Measurements from ENCODE around the gene GID8. TPM values are rescaled to one million over a fixed set of nuclear protein-coding genes. Genes with fewer than 3 reads are reported as not detected.

The GID8 gene
- total and polyA plus RNA-seq, 2 donors (not counting 1 experiment from before 2014, with no cell fraction given): 12.4 to 47.4 TPM

- no peaks in the 10 kb centered on the region for H3K27me3 ChIP-seq (replicated peaks in 1 of 4; ENCODE audit: control extremely low read depth in 1 of 4, control insufficient read depth in 3 of 4, insufficient read depth in 4 of 4, low read length in 3 of 4)
- DNase-seq (no peak), ATAC-seq (ENCODE audit: low read depth) (no peak)
- peaks cover 1 to 58% of the 10 kb centered on the region in 2 experiments for H3K36me3 ChIP-seq (replicated peaks in 1 of 2; ENCODE audit: control extremely low read depth in 1 of 2, control insufficient read depth in 1 of 2, extremely low read depth in 1 of 2, insufficient read depth in 2 of 2, low read length in 1 of 2)
- no peak overlapping the region for H2AFZ ChIP-seq (ENCODE audit: insufficient read depth, low read depth, low read length, poor library complexity, severe bottlenecking)
- H4K20me1 ChIP-seq (ENCODE audit: control insufficient read depth, insufficient read depth, low read length, poor library complexity, severe bottlenecking): peaks cover 9% of the 10 kb centered on the region
- Mint-ChIP-seq H3K27ac (no peak overlapping the region), H3K4me1 (peaks cover 22% of the 10 kb centered on the region), H3K9me3 (ENCODE audit: insufficient read depth) (no peaks in the 10 kb centered on the region), H3K4me3 (no peak overlapping the region), H3K27me3 (no peaks in the 10 kb centered on the region)
- ChIA-PET POLR2A (interaction anchor here (1.2 kb wide), 2 partner anchors 12 to 28 kb away, joined by 3 read pairs; no protein-coding TSS in a partner anchor), CTCF (interaction anchor here (1.6 kb wide), 1 partner anchor 21 kb away, joined by 3 read pairs; no protein-coding TSS in a partner anchor)
- H3K9ac ChIP-seq (ENCODE audit: low read length): no peak overlapping the region
- no peak overlapping the region for H3K4me2 ChIP-seq (replicated peaks; ENCODE audit: low read depth, low read length, poor library complexity, severe bottlenecking)
- H3K79me2 ChIP-seq (ENCODE audit: control insufficient read depth, insufficient read depth, low read length): peaks cover 68% of the 10 kb centered on the region
- H3K4me1 ChIP-seq (ENCODE audit: control insufficient read depth in 2 of 2, insufficient read depth in 2 of 2, low read length in 2 of 2): peaks cover 14 to 25% of the 10 kb centered on the region in 2 donors
- H3K27ac ChIP-seq (ENCODE audit: low read length in 2 of 2): no peak overlapping the region
- H3K4me3 ChIP-seq (ENCODE audit: control extremely low read depth in 1 of 5, extremely low read depth in 1 of 5, insufficient read depth in 1 of 5, low read depth in 2 of 5, low read length in 4 of 5): no peak overlapping the region
- H3K9me3 ChIP-seq (ENCODE audit: control extremely low read depth in 1 of 3, control insufficient read depth in 2 of 3, insufficient read depth in 1 of 3, low read length in 2 of 3): peaks cover 0 to 3% (median 0%) of the 10 kb centered on the region in 3 donors
- TF ChIP-seq CTCF (IDR thresholded peaks at IDR 0.05): no peak
- TF ChIP-seq EZH2 (IDR thresholded peaks at IDR 0.05; ENCODE audit: borderline replicate concordance, insufficient read depth, low read depth, low read length, poor library complexity, severe bottlenecking): no peak
- intact Hi-C loops (cut with micrococcal nuclease): no loop called here
- WGBS (ENCODE audit: insufficient coverage): 90% methylated on average over 2 of the region's 6 CpGs
Observed at GRCh38 chr20:62949153-62949821, 11.3 kb downstream of the GID8 start.

- WGBS (ENCODE audit: insufficient coverage): 97% methylated on average over 12 of the region's 12 CpGs
- no peaks in the 10 kb centered on the region for H3K27me3 ChIP-seq (replicated peaks in 1 of 4; ENCODE audit: control extremely low read depth in 1 of 4, control insufficient read depth in 3 of 4, insufficient read depth in 4 of 4, low read length in 3 of 4)
- intact Hi-C loops (cut with micrococcal nuclease): loop anchor here (5.0 to 10.0 kb wide), 6 partner anchors 33 to 945 kb away; partner anchors contain the start of genes BHLHE23, DNAJC5, MRGBP and MTG2
- no peak overlapping the region for H3K27ac ChIP-seq (ENCODE audit: low read length in 2 of 2)
- peaks cover 20 to 32% of the 10 kb centered on the region in 2 donors for H3K4me1 ChIP-seq (ENCODE audit: control insufficient read depth in 2 of 2, insufficient read depth in 2 of 2, low read length in 2 of 2)
- H3K9ac ChIP-seq (ENCODE audit: low read length): no peak overlapping the region
- ChIA-PET POLR2A (no interaction called here), CTCF (interaction anchor here (1.6 kb wide), 1 partner anchor 22 kb away, joined by 3 read pairs; no protein-coding TSS in a partner anchor)
- no peak overlapping the region for H3K27ac Mint-ChIP-seq
- H3K4me3 ChIP-seq (ENCODE audit: control extremely low read depth in 1 of 5, extremely low read depth in 1 of 5, insufficient read depth in 1 of 5, low read depth in 2 of 5, low read length in 4 of 5): no peak overlapping the region
- DNase-seq (no peak), ATAC-seq (ENCODE audit: low read depth) (no peak)
- no peaks in the 10 kb centered on the region for H3K27me3 Mint-ChIP-seq
- peaks cover 67% of the 10 kb centered on the region for H3K79me2 ChIP-seq (ENCODE audit: control insufficient read depth, insufficient read depth, low read length)
- peaks cover 29% of the 10 kb centered on the region for H3K4me1 Mint-ChIP-seq
- H3K36me3 ChIP-seq (replicated peaks in 1 of 2; ENCODE audit: control extremely low read depth in 1 of 2, control insufficient read depth in 1 of 2, extremely low read depth in 1 of 2, insufficient read depth in 2 of 2, low read length in 1 of 2): peaks cover 1 to 51% of the 10 kb centered on the region in 2 experiments
- no peak for TF ChIP-seq CTCF (IDR thresholded peaks at IDR 0.05)
- no peak for TF ChIP-seq EZH2 (IDR thresholded peaks at IDR 0.05; ENCODE audit: borderline replicate concordance, insufficient read depth, low read depth, low read length, poor library complexity, severe bottlenecking)
- no peak overlapping the region for H2AFZ ChIP-seq (ENCODE audit: insufficient read depth, low read depth, low read length, poor library complexity, severe bottlenecking)
- H3K9me3 Mint-ChIP-seq (ENCODE audit: insufficient read depth): no peaks in the 10 kb centered on the region
- H3K4me3 Mint-ChIP-seq: no peak overlapping the region
- H3K4me2 ChIP-seq (replicated peaks; ENCODE audit: low read depth, low read length, poor library complexity, severe bottlenecking): no peak overlapping the region
- H4K20me1 ChIP-seq (ENCODE audit: control insufficient read depth, insufficient read depth, low read length, poor library complexity, severe bottlenecking): peaks cover 9% of the 10 kb centered on the region
- peaks cover 0 to 3% (median 0%) of the 10 kb centered on the region in 3 donors for H3K9me3 ChIP-seq (ENCODE audit: control extremely low read depth in 1 of 3, control insufficient read depth in 2 of 3, insufficient read depth in 1 of 3, low read length in 2 of 3)
Observed at GRCh38 chr20:62949962-62950361, 12.0 kb downstream of the GID8 start.
